A549 (cell line): Measurements from ENCODE around the gene NCL.

Source experiments
- CEBPB ChIP-seq, 2 experiments: fragments of >200 bp in 1 of 2; sonication (Bioruptor Twin) in 1 of 2; formaldehyde crosslinking in 1 of 2; IDR thresholded peaks; 2 replicates each; pipeline ENCODE4 v1.6.1; 2012 to 2016
- CTCF ChIP-seq: fragments of >200 bp; sonication (Bioruptor Twin); formaldehyde crosslinking; IDR thresholded peaks from 3 replicates; pipeline ENCODE4 v1.5.1; 2016
- JUN ChIP-seq, 2 experiments: fragments of >200 bp; sonication (Bioruptor Twin); formaldehyde crosslinking; IDR thresholded peaks; 2 replicates in 1 of 2; 3 replicates in 1 of 2; pipeline ENCODE4 v1.6.1; 2016 to 2017
- USF2 ChIP-seq: fragments of 450-650 bp; IDR thresholded peaks from 2 replicates; pipeline ENCODE4 v1.6.1; 2014; ENCODE audit warnings: antibody characterized with exemption

GRCh38 chr2:231454361-231454791 lies 9.9 kb downstream of the NCL start:
- TF ChIP-seq JUN (IDR thresholded peaks at IDR 0.05), result no peak
- TF ChIP-seq CTCF, result no peak
- no peak for TF ChIP-seq CEBPB (IDR thresholded peaks at IDR 0.05)
- no peak for TF ChIP-seq USF2
